ENCODE measurements around the gene AKNA. TPM values are rescaled to one million over a fixed set of nuclear protein-coding genes. Genes with fewer than 3 reads are reported as not detected.

Gene AKNA
- total RNA-seq, 2 donors from 2014 or later, result 7.3 to 11.9 TPM

DNA sequence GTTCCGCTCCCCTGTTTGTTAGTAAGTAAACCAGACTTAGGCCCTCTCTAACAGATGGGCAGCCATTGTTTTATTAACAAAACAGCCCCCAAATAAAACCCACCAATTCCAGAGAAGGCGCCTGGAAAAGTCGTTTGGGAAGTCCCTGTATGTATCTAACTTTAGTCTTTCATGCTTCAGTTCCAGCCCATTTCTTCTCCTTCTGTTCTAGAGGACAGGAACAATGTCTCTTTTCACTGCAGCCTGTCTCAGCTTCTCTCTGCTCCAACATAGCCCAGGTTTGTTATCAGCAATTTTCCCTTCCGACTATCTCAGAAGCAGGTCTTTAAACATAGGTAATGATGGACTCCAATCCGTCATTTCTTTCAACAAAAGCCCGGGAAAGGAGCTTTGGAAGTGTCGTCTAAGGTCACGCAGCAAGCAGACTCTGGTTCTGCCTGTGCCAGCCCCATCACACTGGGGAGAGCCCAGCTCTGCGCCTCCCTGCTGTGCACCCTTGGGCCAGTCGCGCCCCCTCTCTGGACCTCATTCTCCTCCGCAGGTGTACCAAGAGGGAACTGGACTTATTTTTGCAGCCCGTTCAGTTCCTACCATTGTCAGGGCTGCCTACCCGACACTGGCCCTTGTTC, 9.6 kb upstream of the AKNA start:
- H3K36me3 ChIP-seq (replicated peaks in 1 of 2; ENCODE audit: insufficient read depth in 1 of 2, low read depth in 2 of 2), result no peaks in the 10 kb centered on the region
- peak overlapping the region; percentile 55 to 76 for H3K4me3 ChIP-seq
- peaks cover 34% of the 10 kb centered on the region for H3K4me1 ChIP-seq
- H3K27me3 ChIP-seq, result no peaks in the 10 kb centered on the region
- 16 to 19% methylated on average over 9 to 14 of the region's 14 CpGs for WGBS, 2 donors
- TF ChIP-seq POLR2A (IDR thresholded peaks at IDR 0.05), result no peak
- TF ChIP-seq, protein P1, sequence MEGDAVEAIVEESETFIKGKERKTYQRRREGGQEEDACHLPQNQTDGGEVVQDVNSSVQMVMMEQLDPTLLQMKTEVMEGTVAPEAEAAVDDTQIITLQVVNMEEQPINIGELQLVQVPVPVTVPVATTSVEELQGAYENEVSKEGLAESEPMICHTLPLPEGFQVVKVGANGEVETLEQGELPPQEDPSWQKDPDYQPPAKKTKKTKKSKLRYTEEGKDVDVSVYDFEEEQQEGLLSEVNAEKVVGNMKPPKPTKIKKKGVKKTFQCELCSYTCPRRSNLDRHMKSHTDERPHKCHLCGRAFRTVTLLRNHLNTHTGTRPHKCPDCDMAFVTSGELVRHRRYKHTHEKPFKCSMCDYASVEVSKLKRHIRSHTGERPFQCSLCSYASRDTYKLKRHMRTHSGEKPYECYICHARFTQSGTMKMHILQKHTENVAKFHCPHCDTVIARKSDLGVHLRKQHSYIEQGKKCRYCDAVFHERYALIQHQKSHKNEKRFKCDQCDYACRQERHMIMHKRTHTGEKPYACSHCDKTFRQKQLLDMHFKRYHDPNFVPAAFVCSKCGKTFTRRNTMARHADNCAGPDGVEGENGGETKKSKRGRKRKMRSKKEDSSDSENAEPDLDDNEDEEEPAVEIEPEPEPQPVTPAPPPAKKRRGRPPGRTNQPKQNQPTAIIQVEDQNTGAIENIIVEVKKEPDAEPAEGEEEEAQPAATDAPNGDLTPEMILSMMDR (IDR thresholded peaks at IDR 0.05), result no peak
- intact Hi-C loops (cut with DNase I), result no loop called here
- H3K9me3 ChIP-seq, result no peaks in the 10 kb centered on the region
- no peak for ATAC-seq
- H3K27ac ChIP-seq, result peak overlapping the region; percentile 82 to 92 (median 87)
- DNase-seq, result no peak

DNA sequence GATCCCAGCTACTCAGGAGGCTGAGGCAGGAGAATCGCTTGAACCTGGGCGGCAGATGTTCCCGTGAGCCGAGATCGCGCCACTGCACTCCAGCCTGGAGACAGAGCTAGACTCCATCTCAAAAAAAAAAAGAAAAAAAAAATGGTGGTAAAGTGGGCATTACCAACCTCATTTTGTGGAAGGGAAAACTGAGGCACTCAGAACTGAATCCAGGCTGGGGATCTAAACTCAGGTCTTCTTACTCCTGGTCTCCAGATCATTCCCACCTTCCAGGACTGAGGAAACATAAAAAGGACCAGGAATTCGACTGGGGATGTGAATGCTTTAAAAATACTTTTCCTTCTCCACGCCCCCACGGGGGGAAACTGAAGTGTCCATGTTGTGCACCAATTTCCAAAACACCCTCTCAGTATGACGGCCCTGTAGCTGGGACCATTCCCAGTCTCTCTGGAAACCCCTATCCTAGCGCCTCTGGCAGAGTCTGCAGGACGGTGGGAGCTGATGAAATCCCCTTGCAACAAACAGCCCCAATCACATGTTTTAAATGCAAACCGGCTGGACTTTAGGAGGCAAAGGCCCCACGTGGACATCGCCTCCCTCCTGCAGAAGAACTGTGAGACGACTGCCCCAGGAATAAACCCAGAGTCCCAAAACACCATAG, 8.9 kb upstream of the AKNA start:
- Histone ChIP-seq H3K9me3 (no peaks in the 10 kb centered on the region), H3K4me3 (no peak overlapping the region), H3K36me3 (replicated peaks in 1 of 2; ENCODE audit: insufficient read depth in 1 of 2, low read depth in 2 of 2) (no peaks in the 10 kb centered on the region), H3K4me1 (peaks cover 39% of the 10 kb centered on the region), H3K27me3 (no peaks in the 10 kb centered on the region), H3K27ac (peak overlapping the region in 1 of 4 donors; percentile 92)
- intact Hi-C loops (cut with DNase I), result no loop called here
- no peak for TF ChIP-seq POLR2A (IDR thresholded peaks at IDR 0.05)
- TF ChIP-seq, protein P1 (IDR thresholded peaks at IDR 0.05), result no peak
- DNase-seq (no peak), ATAC-seq (no peak)
- WGBS, 2 donors, result 72 to 75% methylated on average over 12 to 16 of the region's 16 CpGs

DNA sequence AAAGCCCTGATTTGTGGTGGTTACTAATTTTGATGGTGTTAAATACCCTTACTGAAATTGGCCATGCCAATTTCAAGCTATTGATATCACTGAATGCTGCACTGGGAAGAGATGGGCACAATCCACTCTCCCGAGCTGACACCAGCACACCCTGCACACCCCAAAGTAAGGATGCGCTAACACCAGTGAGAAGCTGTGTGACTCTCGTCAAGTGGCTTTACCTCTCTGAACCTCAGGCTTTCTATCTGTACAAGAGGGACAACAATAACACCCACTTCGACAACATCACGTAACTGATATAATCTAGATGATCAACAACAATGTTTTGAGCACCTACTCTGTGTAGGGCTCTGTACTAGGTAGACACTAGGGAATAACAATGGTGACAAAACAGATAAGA, 8.0 kb upstream of the AKNA start:
- TF ChIP-seq POLR2A (IDR thresholded peaks at IDR 0.05), result no peak
- TF ChIP-seq, protein P1 (IDR thresholded peaks at IDR 0.05), result no peak
- intact Hi-C loops (cut with DNase I), result no loop called here
- H3K36me3 ChIP-seq (replicated peaks in 1 of 2; ENCODE audit: insufficient read depth in 1 of 2, low read depth in 2 of 2), result no peaks in the 10 kb centered on the region
- WGBS, 2 donors, result 90 to 93% methylated on average over 5 of the region's 5 CpGs
- no peak overlapping the region for H3K27ac ChIP-seq
- peaks cover 39% of the 10 kb centered on the region for H3K4me1 ChIP-seq
- H3K4me3 ChIP-seq, result no peak overlapping the region
- ATAC-seq (no peak), DNase-seq (no peak)
- no peaks in the 10 kb centered on the region for H3K27me3 ChIP-seq
- H3K9me3 ChIP-seq, result no peaks in the 10 kb centered on the region

DNA sequence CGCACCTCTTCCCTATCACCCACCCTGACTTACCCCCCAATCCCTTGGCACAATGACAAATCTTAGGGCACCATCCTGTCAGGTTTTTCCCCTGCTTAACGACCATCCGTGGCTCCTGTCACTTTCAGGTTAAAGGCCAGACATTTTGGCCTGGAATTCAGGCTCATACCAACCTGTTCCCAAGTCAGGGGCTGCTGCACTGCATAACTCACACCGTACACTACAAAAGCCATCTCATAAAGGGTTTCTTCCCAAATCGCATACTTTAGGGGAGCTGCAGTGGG, 7.5 kb upstream of the AKNA start:
- no peak for ATAC-seq
- no peaks in the 10 kb centered on the region for H3K36me3 ChIP-seq (replicated peaks in 1 of 2; ENCODE audit: insufficient read depth in 1 of 2, low read depth in 2 of 2)
- WGBS, 2 donors, result 56 to 58% methylated on average over 5 of the region's 5 CpGs
- no peak for DNase-seq
- TF ChIP-seq, protein P1 (IDR thresholded peaks at IDR 0.05), result no peak
- no peak for TF ChIP-seq POLR2A (IDR thresholded peaks at IDR 0.05)
- H3K27me3 ChIP-seq, result no peaks in the 10 kb centered on the region
- intact Hi-C loops (cut with DNase I), result no loop called here
- peaks cover 39% of the 10 kb centered on the region for H3K4me1 ChIP-seq
- H3K9me3 ChIP-seq, result no peaks in the 10 kb centered on the region
- no peak overlapping the region for H3K27ac ChIP-seq
- H3K4me3 ChIP-seq, result no peak overlapping the region
